Neural cell (in vitro differentiated cells): ENCODE measurements around the gene C19orf33. TPM values are rescaled to one million over a fixed set of nuclear protein-coding genes. Genes with fewer than 3 reads are reported as not detected.
"Not testable (repeated sequence)": the region's sequence is repeated elsewhere in the genome, so short reads cannot be mapped to it uniquely, and the experiment has no call there.

ENCODE experiments used
- H2AFZ ChIP-seq: fragments of 200-600, 300-800 bp; sonication (generic), shearing (Covaris generic); 2 replicates; pipeline ENCODE4 v1.6.0; 2014; ENCODE audit warnings: low read depth, mild to moderate bottlenecking, antibody characterized with exemption, low read length, moderate library complexity
- H3F3A ChIP-seq: fragments of 200-600 bp; shearing (Covaris generic); 2 replicates; pipeline ENCODE4 v1.6.1; 2016; ENCODE audit warnings: mild to moderate bottlenecking, moderate library complexity, mixed read lengths, antibody characterized with exemption, low read length; ENCODE audit not compliant: insufficient read depth, poor library complexity, severe bottlenecking
- H3K27ac ChIP-seq: fragments of 200-600, 300-800 bp; sonication (generic), shearing (Covaris generic); 2 replicates; pipeline ENCODE4 v1.5.1; 2014; ENCODE audit warnings: mild to moderate bottlenecking, low read length, moderate library complexity
- H3K27me3 ChIP-seq: fragments of 300-800, 200-600 bp; sonication (generic), shearing (Covaris generic); 2 replicates; pipeline ENCODE4 v1.6.0; 2014; ENCODE audit warnings: mild to moderate bottlenecking, low read depth, low read length, moderate library complexity; ENCODE audit not compliant: insufficient read depth
- H3K36me3 ChIP-seq: fragments of 300-800, 200-600 bp; sonication (generic), shearing (Covaris generic); 2 replicates; pipeline ENCODE4 v1.5.1; 2014; ENCODE audit warnings: mild to moderate bottlenecking, antibody characterized with exemption, low read length, moderate library complexity; ENCODE audit not compliant: insufficient read depth
- H3K4me2 ChIP-seq: fragments of 300-800, 200-600 bp; sonication (generic), shearing (Covaris generic); 2 replicates; pipeline ENCODE4 v1.6.0; 2014; ENCODE audit warnings: mild to moderate bottlenecking, low read length
- H3K4me3 ChIP-seq: fragments of 300-800, 200-600 bp; sonication (generic), shearing (Covaris generic); 2 replicates; pipeline ENCODE4 v1.5.1; 2014; ENCODE audit warnings: mild to moderate bottlenecking, low read length, moderate library complexity
- H3K79me2 ChIP-seq: fragments of 200-600 bp; shearing (Covaris generic); replicated peaks from 2 replicates; pipeline ENCODE4 v1.6.0; 2014; ENCODE audit warnings: mild to moderate bottlenecking, low read length, moderate library complexity; ENCODE audit not compliant: insufficient read depth
- H3K9ac ChIP-seq: fragments of 300-800, 200-600 bp; sonication (generic), shearing (Covaris generic); 2 replicates; pipeline ENCODE4 v1.6.1; 2016; ENCODE audit warnings: mild to moderate bottlenecking, low read length, mixed read lengths
- H3K9me2 ChIP-seq: fragments of 200-600 bp; shearing (Covaris generic); 2 replicates; pipeline ENCODE4 v1.6.1; 2016; ENCODE audit warnings: mild to moderate bottlenecking, low read length, mixed read lengths; ENCODE audit not compliant: insufficient read depth
- H3K9me3 ChIP-seq: fragments of 200-600, 300-800 bp; sonication (generic), shearing (Covaris generic); 2 replicates; pipeline ENCODE4 v1.6.1; 2016; ENCODE audit warnings: mild to moderate bottlenecking, mixed run types, low read length, moderate library complexity, mixed read lengths
- H4K20me1 ChIP-seq: fragments of 200-600 bp; shearing (Covaris generic); 2 replicates; pipeline ENCODE4 v1.6.1; 2016; ENCODE audit warnings: mild to moderate bottlenecking, mixed run types; ENCODE audit not compliant: insufficient read depth
- EP300 ChIP-seq: fragments of 450-650 bp; conservative IDR thresholded peaks from 2 replicates; pipeline ENCODE4 v1.6.1; 2014; ENCODE audit warnings: antibody characterized with exemption, mild to moderate bottlenecking, moderate library complexity; ENCODE audit not compliant: poor library complexity, severe bottlenecking
- EZH2 ChIP-seq: fragments of 200-600, 300-800 bp; shearing (Covaris generic), sonication (generic); IDR thresholded peaks from 2 replicates; pipeline ENCODE4 v1.6.1; 2014; ENCODE audit warnings: antibody characterized with exemption, low read length, borderline replicate concordance, mild to moderate bottlenecking; ENCODE audit not compliant: insufficient read depth, poor library complexity, severe bottlenecking
- MXI1 ChIP-seq: fragments of 450-650 bp; conservative IDR thresholded peaks from 2 replicates; pipeline ENCODE4 v1.6.1; 2014; ENCODE audit warnings: antibody characterized with exemption, mild to moderate bottlenecking; ENCODE audit not compliant: poor library complexity, severe bottlenecking
- POLR2AphosphoS5 ChIP-seq: IDR thresholded peaks from 2 replicates; pipeline ENCODE4 v1.6.1; 2012
- RAD21 ChIP-seq: fragments of 450-650 bp; conservative IDR thresholded peaks from 2 replicates; pipeline ENCODE4 v1.6.1; 2014; ENCODE audit warnings: antibody characterized with exemption, mild to moderate bottlenecking, moderate library complexity
- SMC3 ChIP-seq: fragments of 450-650 bp; conservative IDR thresholded peaks from 2 replicates; pipeline ENCODE4 v1.6.1; 2014; ENCODE audit warnings: antibody characterized with exemption, mild to moderate bottlenecking, moderate library complexity; ENCODE audit not compliant: poor library complexity
- TAF1 ChIP-seq: IDR thresholded peaks from 2 replicates; pipeline ENCODE4 v1.6.1; 2012; ENCODE audit warnings: low read depth
- polyA plus RNA-seq: library from polyadenylated mRNA; depleted of rRNA; stranded (reverse); fragments of >200 nt; gene quantifications from 2 replicates; pipeline ENCODE4 v1.2.3, GENCODE V29; 2014
- TF ChIP-seq, protein P1 (sequence below): fragments of 450-650 bp; IDR thresholded peaks from 2 replicates; pipeline ENCODE4 v1.5.1; 2014; ENCODE audit warnings: antibody characterized with exemption, mild to moderate bottlenecking, moderate library complexity; ENCODE audit not compliant: poor library complexity, severe bottlenecking
- TF ChIP-seq, protein P2 (sequence below): IDR thresholded peaks from 2 replicates; pipeline ENCODE4 v1.6.1; 2012; ENCODE audit warnings: borderline replicate concordance

Gene C19orf33
- polyA plus RNA-seq, 1 donor from 2014 or later, result not detected

DNA sequence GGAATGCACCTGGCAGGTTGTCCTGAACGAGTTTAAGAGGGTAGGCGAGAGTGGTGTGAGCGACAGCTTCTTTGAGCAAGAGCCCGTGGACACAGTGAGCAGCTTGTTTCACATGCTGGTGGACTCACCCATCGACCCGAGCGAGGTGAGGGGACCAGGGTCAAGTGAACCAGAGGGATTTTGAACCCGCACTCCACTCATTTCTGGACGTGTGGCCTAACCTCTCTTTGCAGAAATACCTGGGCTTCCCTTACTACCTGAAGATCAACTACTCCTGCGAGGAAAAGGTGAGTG, 33.3 kb downstream of the C19orf33 start:
- H3K9me2 ChIP-seq, result no peaks in the 10 kb centered on the region
- peak overlapping the region; percentile 79 for H3K4me3 ChIP-seq
- no peaks in the 10 kb centered on the region for H3K9me3 ChIP-seq
- H3K4me2 ChIP-seq, result peak overlapping the region; percentile 65
- no peaks in the 10 kb centered on the region for H3K36me3 ChIP-seq
- no peaks in the 10 kb centered on the region for H4K20me1 ChIP-seq
- H3F3A ChIP-seq, result no peaks in the 10 kb centered on the region
- no peak overlapping the region for H2AFZ ChIP-seq
- peaks cover 3% of the 10 kb centered on the region for H3K79me2 ChIP-seq
- H3K27ac ChIP-seq, result peak overlapping the region; percentile 95
- peak overlapping the region; percentile 86 for H3K9ac ChIP-seq
- H3K27me3 ChIP-seq, result no peaks in the 10 kb centered on the region
- TF ChIP-seq EZH2 (no peak), POLR2AphosphoS5 (no peak), MXI1 (no peak), SMC3 (no peak), RAD21 (no peak), EP300 (no peak), TAF1 (no peak)
- TF ChIP-seq, protein P1, sequence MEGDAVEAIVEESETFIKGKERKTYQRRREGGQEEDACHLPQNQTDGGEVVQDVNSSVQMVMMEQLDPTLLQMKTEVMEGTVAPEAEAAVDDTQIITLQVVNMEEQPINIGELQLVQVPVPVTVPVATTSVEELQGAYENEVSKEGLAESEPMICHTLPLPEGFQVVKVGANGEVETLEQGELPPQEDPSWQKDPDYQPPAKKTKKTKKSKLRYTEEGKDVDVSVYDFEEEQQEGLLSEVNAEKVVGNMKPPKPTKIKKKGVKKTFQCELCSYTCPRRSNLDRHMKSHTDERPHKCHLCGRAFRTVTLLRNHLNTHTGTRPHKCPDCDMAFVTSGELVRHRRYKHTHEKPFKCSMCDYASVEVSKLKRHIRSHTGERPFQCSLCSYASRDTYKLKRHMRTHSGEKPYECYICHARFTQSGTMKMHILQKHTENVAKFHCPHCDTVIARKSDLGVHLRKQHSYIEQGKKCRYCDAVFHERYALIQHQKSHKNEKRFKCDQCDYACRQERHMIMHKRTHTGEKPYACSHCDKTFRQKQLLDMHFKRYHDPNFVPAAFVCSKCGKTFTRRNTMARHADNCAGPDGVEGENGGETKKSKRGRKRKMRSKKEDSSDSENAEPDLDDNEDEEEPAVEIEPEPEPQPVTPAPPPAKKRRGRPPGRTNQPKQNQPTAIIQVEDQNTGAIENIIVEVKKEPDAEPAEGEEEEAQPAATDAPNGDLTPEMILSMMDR, result no peak
- TF ChIP-seq, protein P2, sequence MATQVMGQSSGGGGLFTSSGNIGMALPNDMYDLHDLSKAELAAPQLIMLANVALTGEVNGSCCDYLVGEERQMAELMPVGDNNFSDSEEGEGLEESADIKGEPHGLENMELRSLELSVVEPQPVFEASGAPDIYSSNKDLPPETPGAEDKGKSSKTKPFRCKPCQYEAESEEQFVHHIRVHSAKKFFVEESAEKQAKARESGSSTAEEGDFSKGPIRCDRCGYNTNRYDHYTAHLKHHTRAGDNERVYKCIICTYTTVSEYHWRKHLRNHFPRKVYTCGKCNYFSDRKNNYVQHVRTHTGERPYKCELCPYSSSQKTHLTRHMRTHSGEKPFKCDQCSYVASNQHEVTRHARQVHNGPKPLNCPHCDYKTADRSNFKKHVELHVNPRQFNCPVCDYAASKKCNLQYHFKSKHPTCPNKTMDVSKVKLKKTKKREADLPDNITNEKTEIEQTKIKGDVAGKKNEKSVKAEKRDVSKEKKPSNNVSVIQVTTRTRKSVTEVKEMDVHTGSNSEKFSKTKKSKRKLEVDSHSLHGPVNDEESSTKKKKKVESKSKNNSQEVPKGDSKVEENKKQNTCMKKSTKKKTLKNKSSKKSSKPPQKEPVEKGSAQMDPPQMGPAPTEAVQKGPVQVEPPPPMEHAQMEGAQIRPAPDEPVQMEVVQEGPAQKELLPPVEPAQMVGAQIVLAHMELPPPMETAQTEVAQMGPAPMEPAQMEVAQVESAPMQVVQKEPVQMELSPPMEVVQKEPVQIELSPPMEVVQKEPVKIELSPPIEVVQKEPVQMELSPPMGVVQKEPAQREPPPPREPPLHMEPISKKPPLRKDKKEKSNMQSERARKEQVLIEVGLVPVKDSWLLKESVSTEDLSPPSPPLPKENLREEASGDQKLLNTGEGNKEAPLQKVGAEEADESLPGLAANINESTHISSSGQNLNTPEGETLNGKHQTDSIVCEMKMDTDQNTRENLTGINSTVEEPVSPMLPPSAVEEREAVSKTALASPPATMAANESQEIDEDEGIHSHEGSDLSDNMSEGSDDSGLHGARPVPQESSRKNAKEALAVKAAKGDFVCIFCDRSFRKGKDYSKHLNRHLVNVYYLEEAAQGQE, result no peak

DNA sequence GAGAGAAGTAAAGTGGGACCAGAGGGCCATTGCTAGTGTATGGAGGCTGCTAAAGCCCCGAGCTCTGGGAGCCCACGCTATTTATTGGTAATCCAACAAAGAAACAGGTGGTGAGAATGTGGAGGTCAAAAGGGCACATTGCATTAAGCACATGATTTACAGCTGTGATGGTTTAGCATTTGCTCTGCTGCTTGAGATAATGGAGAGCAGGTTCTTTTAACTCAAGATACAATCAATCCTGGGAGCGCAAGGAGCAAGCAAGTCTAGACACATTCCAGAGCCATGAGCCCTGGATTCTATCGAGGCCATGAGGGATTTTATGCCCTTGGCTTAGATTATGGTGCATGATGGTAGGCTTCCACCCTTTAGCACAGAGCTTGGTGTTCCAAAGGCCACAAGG, 35.0 kb downstream of the C19orf33 start:
- H3K36me3 ChIP-seq, H3F3A ChIP-seq, H3K9me2 ChIP-seq, H2AFZ ChIP-seq, H3K9ac ChIP-seq, H3K4me2 ChIP-seq, H3K4me3 ChIP-seq, H3K27me3 ChIP-seq, H3K9me3 ChIP-seq, H4K20me1 ChIP-seq, H3K79me2 ChIP-seq, H3K27ac ChIP-seq: not testable (repeated sequence)

DNA sequence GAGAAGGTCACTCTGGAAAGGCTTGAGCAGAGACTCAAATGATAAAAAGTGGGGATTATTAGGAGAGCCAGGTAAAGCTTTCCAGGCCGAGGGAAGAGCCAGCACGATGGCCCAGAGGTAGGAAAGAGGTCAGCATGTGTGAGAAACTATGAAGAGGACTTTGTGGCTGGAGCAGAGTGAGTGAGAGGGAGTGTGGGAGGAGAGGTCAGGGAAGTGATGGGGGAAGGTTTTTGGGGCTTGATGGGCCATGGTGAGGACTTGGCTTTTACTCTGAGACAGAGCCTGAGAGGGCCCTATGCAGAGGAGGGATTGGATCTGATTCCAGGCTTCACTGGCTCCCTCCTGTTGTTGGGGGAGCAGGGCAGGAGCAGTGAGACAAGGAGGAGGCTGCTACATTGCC, 36.9 kb downstream of the C19orf33 start:
- TF ChIP-seq RAD21 (no peak), TAF1 (no peak), EZH2 (no peak), POLR2AphosphoS5 (no peak), SMC3 (no peak), EP300 (no peak), MXI1 (no peak)
- TF ChIP-seq, protein P1, result no peak
- TF ChIP-seq, protein P2, result no peak
- Histone ChIP-seq H4K20me1 (no peaks in the 10 kb centered on the region), H3K36me3 (no peaks in the 10 kb centered on the region), H3K9me3 (no peaks in the 10 kb centered on the region), H2AFZ (no peak overlapping the region), H3K79me2 (peaks cover 3% of the 10 kb centered on the region), H3K27ac (no peak overlapping the region), H3K9me2 (no peaks in the 10 kb centered on the region), H3F3A (no peaks in the 10 kb centered on the region), H3K9ac (no peak overlapping the region), H3K27me3 (no peaks in the 10 kb centered on the region), H3K4me2 (no peak overlapping the region), H3K4me3 (no peak overlapping the region)
